Thyroid gland (tissue), 4 donors: ENCODE data around the gene HSBP1. TPM values are rescaled to one million over a fixed set of nuclear protein-coding genes. Genes with fewer than 3 reads are reported as not detected.

Experiments
- DNase-seq, 2 donors: peaks; one replicate each; pipeline ENCODE4 v3.0.0-alpha.2; 2019
- H3K27ac ChIP-seq, 3 donors: fragments of 200-600 bp; sonication (generic); 1 replicate in 2 of 3; 2 replicates in 1 of 3; pipeline ENCODE4 v1.5.1; 2016 to 2019; ENCODE audit warnings: mild to moderate bottlenecking in 1 of 3, moderate library complexity in 1 of 3
- H3K27me3 ChIP-seq: fragments of 200-600 bp; sonication (generic); one replicate; pipeline ENCODE4 v1.5.1; 2019
- H3K36me3 ChIP-seq, 2 donors: fragments of 200-600 bp; sonication (generic); one replicate each; pipeline ENCODE4 v1.5.1; 2016 to 2019
- H3K4me1 ChIP-seq, 2 donors: fragments of 200-600 bp; sonication (generic); one replicate each; pipeline ENCODE4 v1.5.1; 2017 to 2019
- H3K4me3 ChIP-seq, 3 donors: fragments of 200-600 bp; sonication (generic); replicated peaks in 1 of 3; 1 replicate in 2 of 3; 2 replicates in 1 of 3; pipeline ENCODE4 v1.5.1; 2016; ENCODE audit warnings: mild to moderate bottlenecking in 1 of 3
- H3K9me3 ChIP-seq: fragments of 200-600 bp; sonication (generic); one replicate; pipeline ENCODE4 v1.5.1; 2017
- CTCF ChIP-seq, 6 experiments: fragments of 200-600 bp in 3 of 6; fragments of 450-650 bp in 3 of 6; sonication (generic) in 3 of 6; IDR thresholded peaks; one replicate each; pipeline ENCODE4 v1.5.1; 2016 to 2019; ENCODE audit warnings: antibody characterized with exemption in 6 of 6, mild to moderate bottlenecking in 2 of 6, inconsistent platforms in 1 of 6, moderate library complexity in 1 of 6
- POLR2A ChIP-seq, 2 donors: fragments of 450-650 bp; IDR thresholded peaks; one replicate each; pipeline ENCODE4 v1.6.1; 2017; ENCODE audit warnings: antibody characterized with exemption in 2 of 2, mild to moderate bottlenecking in 2 of 2, moderate library complexity in 1 of 2
- WGBS, 2 donors: methylation state at CpG; one replicate each; pipeline ENCODE4 v1.1.5; 2017; 5-methylcytosine and 5-hydroxymethylcytosine counted together
- intact Hi-C: fragments of 100-400 bp; cut with DNase I; formaldehyde crosslinking; loops from one replicate; pipeline ENCODE4 v1.15.1; 2023
- total RNA-seq, 4 donors: library from RNA; depleted of rRNA; stranded (reverse); fragments of >200 nt; gene quantifications; one replicate each; pipeline ENCODE4 v1.2.3, GENCODE V29; 2016

The HSBP1 gene
- total RNA-seq, 4 donors from 2014 or later, result 17.7 to 50.7 (median 23.9) TPM

- no peak for DNase-seq
- peaks cover 0 to 8% of the 10 kb centered on the region in 2 donors for H3K4me1 ChIP-seq
- H3K27ac ChIP-seq, result no peak overlapping the region
- H3K36me3 ChIP-seq, result no peaks in the 10 kb centered on the region
- WGBS, 2 donors, result 16 to 23% methylated on average over 6 of the region's 6 CpGs
- no peak overlapping the region for H3K4me3 ChIP-seq
- no peaks in the 10 kb centered on the region for H3K9me3 ChIP-seq
- intact Hi-C loops, result loop anchor here (10.0 kb wide), 1 partner anchor 87 kb away; no protein-coding TSS in a partner anchor
- TF ChIP-seq POLR2A (IDR thresholded peaks at IDR 0.05) (no peak), CTCF (IDR thresholded peaks at IDR 0.05) (no peak)
- H3K27me3 ChIP-seq, result no peaks in the 10 kb centered on the region
Measured at GRCh38 chr16:83802135-83802534, 5.6 kb upstream of the HSBP1 start.

- WGBS, 2 donors, result 48 to 50% methylated on average over 11 of the region's 11 CpGs
- Histone ChIP-seq H3K36me3 (no peaks in the 10 kb centered on the region), H3K27me3 (no peaks in the 10 kb centered on the region), H3K9me3 (no peaks in the 10 kb centered on the region), H3K27ac (no peak overlapping the region), H3K4me3 (no peak overlapping the region), H3K4me1 (peaks cover 0 to 8% of the 10 kb centered on the region in 2 donors)
- DNase-seq, result no peak
- TF ChIP-seq POLR2A (IDR thresholded peaks at IDR 0.05) (no peak), CTCF (IDR thresholded peaks at IDR 0.05) (no peak)
- intact Hi-C loops, result loop anchor here (10.0 kb wide), 1 partner anchor 88 kb away; no protein-coding TSS in a partner anchor
Measured at GRCh38 chr16:83802554-83803205, 5.1 kb upstream of the HSBP1 start.

- TF ChIP-seq CTCF (IDR thresholded peaks at IDR 0.05) (no peak), POLR2A (IDR thresholded peaks at IDR 0.05) (no peak)
- WGBS, 2 donors, result 70 to 76% methylated on average over 3 of the region's 3 CpGs
- no peak overlapping the region for H3K4me3 ChIP-seq
- no peak for DNase-seq
- H3K36me3 ChIP-seq, result no peaks in the 10 kb centered on the region
- H3K9me3 ChIP-seq, result no peaks in the 10 kb centered on the region
- H3K27ac ChIP-seq, result no peak overlapping the region
- H3K27me3 ChIP-seq, result no peaks in the 10 kb centered on the region
- intact Hi-C loops, result loop anchor here (10.0 kb wide), 1 partner anchor 89 kb away; no protein-coding TSS in a partner anchor
- H3K4me1 ChIP-seq, result peaks cover 4 to 11% of the 10 kb centered on the region in 2 donors
Measured at GRCh38 chr16:83803811-83804210, 4.0 kb upstream of the HSBP1 start.

GRCh38 chr16:83804366-83804765 lies 3.4 kb upstream of the HSBP1 start:
- H3K4me1 ChIP-seq, result peaks cover 6 to 15% of the 10 kb centered on the region in 2 donors
- H3K27me3 ChIP-seq, result no peaks in the 10 kb centered on the region
- H3K36me3 ChIP-seq, result no peaks in the 10 kb centered on the region
- TF ChIP-seq CTCF (IDR thresholded peaks at IDR 0.05) (no peak), POLR2A (IDR thresholded peaks at IDR 0.05) (no peak)
- no peak for DNase-seq
- no peaks in the 10 kb centered on the region for H3K9me3 ChIP-seq
- no peak overlapping the region for H3K4me3 ChIP-seq
- no peak overlapping the region for H3K27ac ChIP-seq
- 94 to 95% methylated on average over 5 of the region's 5 CpGs for WGBS, 2 donors
- intact Hi-C loops, result loop anchor here (10.0 kb wide), 1 partner anchor 90 kb away; no protein-coding TSS in a partner anchor

- Histone ChIP-seq H3K27me3 (no peaks in the 10 kb centered on the region), H3K27ac (no peak overlapping the region), H3K9me3 (no peaks in the 10 kb centered on the region), H3K4me1 (peaks cover 13 to 23% of the 10 kb centered on the region in 2 donors), H3K4me3 (no peak overlapping the region), H3K36me3 (no peaks in the 10 kb centered on the region)
- TF ChIP-seq CTCF (IDR thresholded peaks at IDR 0.05) (no peak), POLR2A (IDR thresholded peaks at IDR 0.05) (no peak)
- intact Hi-C loops, result loop anchor here (10.0 kb wide), 1 partner anchor 91 kb away; no protein-coding TSS in a partner anchor
- no peak for DNase-seq
- 56 to 62% methylated on average over 5 of the region's 5 CpGs for WGBS, 2 donors
Measured at GRCh38 chr16:83806036-83806435, 1.7 kb upstream of the HSBP1 start.
